NB4 (cell line): ENCODE measurements around the gene INF2.
A peak's percentile ranks its signal among the peaks of the same experiment; 100 is the strongest.

Source experiments
- DNase-seq: peaks from one replicate; pipeline ENCODE4 v3.0.0; 2010; ENCODE audit warnings: low read depth
- H3K4me3 ChIP-seq: one replicate; pipeline ENCODE4 v1.5.1; 2011; ENCODE audit warnings: mild to moderate bottlenecking, low read depth, low read length, moderate library complexity
- MYC ChIP-seq: IDR thresholded peaks from 2 replicates; pipeline ENCODE4 v1.6.1; 2011; ENCODE audit warnings: low read depth, low read length
- POLR2A ChIP-seq: IDR thresholded peaks from 2 replicates; pipeline ENCODE4 v1.6.1; 2011; ENCODE audit warnings: mild to moderate bottlenecking; ENCODE audit not compliant: insufficient read length; ENCODE audit errors: extremely low read depth
- TF ChIP-seq, protein P1 (sequence below): IDR thresholded peaks from 2 replicates; pipeline ENCODE4 v1.6.1; 2011; ENCODE audit warnings: low read depth, low read length
- TF ChIP-seq, protein P2 (sequence below): IDR thresholded peaks from one replicate; pipeline ENCODE4 v1.5.1; 2012; ENCODE audit warnings: low read depth, low read length

Gene INF2

DNA sequence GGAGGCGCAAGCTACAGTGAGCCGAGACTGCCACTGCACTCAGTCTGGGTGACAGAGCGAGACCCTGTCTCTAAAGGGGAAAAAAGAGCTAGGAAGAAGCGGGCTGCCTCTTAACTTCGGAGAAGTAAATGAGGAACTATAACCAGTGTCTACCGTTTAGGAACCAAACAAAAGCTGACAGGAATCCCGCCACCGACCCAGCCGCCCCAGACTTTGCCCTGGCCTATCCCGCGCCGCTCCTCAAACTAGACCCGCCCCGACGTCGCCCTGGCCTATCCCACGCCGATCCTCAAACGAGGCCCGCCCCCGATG is 63.0 kb downstream of the INF2 start:
- DNase-seq, result no peak
- no peak for TF ChIP-seq MYC
- TF ChIP-seq POLR2A, result peak; percentile 74
- H3K4me3 ChIP-seq, result peak overlapping the region; percentile 75

DNA sequence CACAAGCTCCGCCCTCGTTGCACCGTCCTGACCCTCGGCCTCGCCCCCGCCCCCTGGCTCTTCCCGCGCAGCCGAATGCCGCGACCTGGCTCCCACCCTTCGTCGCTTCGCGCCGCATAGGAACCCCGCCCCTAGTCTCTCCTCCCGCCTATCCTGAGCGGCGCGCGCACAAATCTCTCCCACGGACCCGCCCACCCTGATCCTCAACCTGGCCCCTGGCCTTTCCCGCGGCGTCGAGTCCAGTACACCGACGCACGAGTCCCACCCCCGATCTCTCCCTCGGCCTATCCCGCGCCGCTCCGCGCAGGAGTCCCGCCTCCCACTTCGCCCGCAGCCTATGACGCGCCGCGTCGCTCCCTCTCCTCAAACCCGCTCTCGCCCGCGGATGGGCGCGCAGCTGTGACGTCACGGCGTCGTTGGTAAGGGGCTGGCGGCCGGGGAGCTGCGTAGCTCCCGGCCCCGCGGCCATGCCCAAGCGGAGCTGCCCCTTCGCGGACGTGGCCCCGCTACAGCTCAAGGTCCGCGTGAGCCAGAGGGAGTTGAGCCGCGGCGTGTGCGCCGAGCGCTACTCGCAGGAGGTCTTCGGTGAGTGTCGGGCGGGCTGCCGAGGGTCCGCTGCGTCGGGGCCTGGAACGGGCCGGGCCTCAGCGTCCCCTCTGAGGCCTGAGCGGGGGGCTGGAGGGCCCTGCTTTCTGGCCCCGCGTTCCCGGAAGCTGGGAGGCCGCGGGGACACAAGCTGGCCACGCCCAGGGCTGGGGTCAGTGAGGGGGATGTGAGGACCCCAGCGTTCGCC is 63.5 kb downstream of the INF2 start, which contains the start of gene SIVA1:
Gene SIVA1 (plus strand): TSS at position 413 of the 793 bp plus-strand sequence. CDS start 55 bp downstream, at position 468.
- TF ChIP-seq MYC, result no peak
- TF ChIP-seq, protein P1, sequence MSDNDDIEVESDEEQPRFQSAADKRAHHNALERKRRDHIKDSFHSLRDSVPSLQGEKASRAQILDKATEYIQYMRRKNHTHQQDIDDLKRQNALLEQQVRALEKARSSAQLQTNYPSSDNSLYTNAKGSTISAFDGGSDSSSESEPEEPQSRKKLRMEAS, result no peak; the same call in 1 of the 2 replicates
- TF ChIP-seq, protein P2, sequence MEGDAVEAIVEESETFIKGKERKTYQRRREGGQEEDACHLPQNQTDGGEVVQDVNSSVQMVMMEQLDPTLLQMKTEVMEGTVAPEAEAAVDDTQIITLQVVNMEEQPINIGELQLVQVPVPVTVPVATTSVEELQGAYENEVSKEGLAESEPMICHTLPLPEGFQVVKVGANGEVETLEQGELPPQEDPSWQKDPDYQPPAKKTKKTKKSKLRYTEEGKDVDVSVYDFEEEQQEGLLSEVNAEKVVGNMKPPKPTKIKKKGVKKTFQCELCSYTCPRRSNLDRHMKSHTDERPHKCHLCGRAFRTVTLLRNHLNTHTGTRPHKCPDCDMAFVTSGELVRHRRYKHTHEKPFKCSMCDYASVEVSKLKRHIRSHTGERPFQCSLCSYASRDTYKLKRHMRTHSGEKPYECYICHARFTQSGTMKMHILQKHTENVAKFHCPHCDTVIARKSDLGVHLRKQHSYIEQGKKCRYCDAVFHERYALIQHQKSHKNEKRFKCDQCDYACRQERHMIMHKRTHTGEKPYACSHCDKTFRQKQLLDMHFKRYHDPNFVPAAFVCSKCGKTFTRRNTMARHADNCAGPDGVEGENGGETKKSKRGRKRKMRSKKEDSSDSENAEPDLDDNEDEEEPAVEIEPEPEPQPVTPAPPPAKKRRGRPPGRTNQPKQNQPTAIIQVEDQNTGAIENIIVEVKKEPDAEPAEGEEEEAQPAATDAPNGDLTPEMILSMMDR, result no peak
- peak; percentile 55 for TF ChIP-seq POLR2A
- peak within 1 kb of the TSS; percentile 80 for H3K4me3 ChIP-seq
- DNase-seq, result peak; percentile 99

DNA sequence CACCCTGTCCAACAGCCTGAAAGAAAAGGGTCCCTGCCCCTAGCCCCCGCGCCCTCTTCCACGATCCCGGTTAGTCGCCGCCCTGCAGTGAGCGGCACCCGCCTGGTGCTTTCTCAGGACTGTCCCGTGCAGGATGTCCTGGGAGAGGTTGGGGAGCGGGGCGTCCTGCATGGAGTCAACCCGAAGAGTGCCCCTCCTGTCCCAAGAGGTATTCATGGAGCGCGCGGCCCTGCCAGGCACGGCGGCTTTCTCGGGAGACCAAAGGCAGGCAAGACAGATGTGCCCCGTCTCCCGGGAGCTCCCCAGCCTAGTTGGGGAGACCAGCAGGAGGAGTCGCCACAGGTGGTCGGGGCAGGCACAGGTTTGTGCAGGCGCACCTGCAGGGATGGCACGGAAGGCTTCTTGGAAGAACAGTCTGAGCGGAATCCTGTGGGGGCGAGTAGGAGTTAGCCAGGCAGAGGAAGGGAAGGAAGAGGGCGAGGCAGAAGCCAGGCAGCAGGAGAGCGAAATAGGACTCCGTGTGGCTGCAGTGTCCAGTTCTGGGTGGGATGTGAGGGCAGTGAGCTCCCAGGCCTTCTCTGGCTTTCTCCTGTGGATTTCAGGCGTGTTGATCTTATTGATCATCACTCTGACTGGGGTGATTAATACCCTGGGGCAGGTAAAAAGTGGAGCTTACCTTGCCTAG is 64.3 kb downstream of the INF2 start:
- H3K4me3 ChIP-seq, result peak overlapping the region; percentile 80
- TF ChIP-seq POLR2A (no peak), MYC (no peak)
- TF ChIP-seq, protein P2, result no peak
- TF ChIP-seq, protein P1, result no peak
- no peak for DNase-seq

DNA sequence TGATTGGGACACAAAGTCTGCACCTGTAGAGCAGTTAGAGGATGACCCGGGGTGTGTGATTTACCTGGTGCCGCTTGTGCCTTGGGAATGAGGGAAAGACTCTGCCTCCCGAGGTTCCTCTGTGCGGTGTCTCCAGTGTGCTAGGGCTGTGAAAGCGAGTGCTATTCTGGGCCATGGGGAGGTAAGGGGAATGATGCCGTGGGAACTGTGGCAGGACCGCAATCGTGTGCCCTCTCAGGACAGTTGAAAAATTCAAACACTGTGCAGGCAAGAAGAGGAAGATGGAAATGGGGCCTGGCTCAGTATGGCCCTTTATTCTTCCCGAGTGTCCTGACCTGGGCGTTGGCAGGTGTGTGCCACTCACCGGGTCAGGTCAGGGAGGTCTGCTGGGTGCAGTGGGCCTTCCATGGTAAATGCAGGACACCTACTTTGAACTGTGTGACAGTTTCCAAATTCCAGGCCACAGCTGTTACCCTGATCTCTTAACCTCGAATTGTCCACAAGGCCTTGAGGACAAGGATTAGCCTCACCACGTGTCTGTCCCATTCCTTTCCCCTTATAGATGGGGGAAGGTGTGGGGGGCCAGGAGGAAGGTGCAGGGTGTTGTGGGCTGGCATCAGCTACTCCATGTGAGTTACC is 64.9 kb downstream of the INF2 start:
- H3K4me3 ChIP-seq, result peak overlapping the region; percentile 80

DNA sequence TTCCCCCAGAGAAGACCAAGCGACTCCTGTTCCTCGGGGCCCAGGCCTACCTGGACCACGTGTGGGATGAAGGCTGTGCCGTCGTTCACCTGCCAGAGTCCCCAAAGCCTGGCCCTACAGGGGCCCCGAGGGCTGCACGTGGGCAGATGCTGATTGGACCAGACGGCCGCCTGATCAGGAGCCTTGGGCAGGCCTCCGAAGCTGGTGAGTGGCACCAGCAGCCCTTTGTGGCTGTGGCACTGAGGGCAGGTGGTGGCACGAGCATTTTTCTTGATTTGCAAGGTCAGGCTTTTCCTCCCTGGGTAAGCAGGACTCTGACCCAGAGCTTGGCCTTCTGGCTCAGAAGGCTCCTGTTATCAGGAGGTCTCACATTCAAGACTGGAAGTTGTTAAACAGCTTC is 66.2 kb downstream of the INF2 start:
- no peak overlapping the region for H3K4me3 ChIP-seq
- TF ChIP-seq, protein P2, result no peak
- TF ChIP-seq, protein P1, result no peak
- TF ChIP-seq POLR2A (no peak), MYC (no peak)

More for the DNA sequence above, 64.9 kb downstream of the INF2 start:
- DNase-seq, result no peak
- TF ChIP-seq, protein P1, result no peak
- TF ChIP-seq POLR2A (no peak), MYC (no peak)
- TF ChIP-seq, protein P2, result no peak

More for the DNA sequence above, 66.2 kb downstream of the INF2 start:
- DNase-seq, result no peak
